HL-60 (cell line): ENCODE data around the gene BMP7.

Source experiments
- CTCF ChIP-seq: IDR thresholded peaks from one replicate; pipeline ENCODE4 v1.5.1; 2011; ENCODE audit warnings: low read length, control low read depth, inconsistent platforms; ENCODE audit not compliant: insufficient read depth
- REST ChIP-seq: IDR thresholded peaks from 2 replicates; pipeline ENCODE4 v1.6.1; 2012; ENCODE audit warnings: low read depth; ENCODE audit not compliant: insufficient replicate concordance

- no peak for TF ChIP-seq REST
- TF ChIP-seq CTCF = no peak
Observed at GRCh38 chr20:57231161-57231560, 35.3 kb downstream of the BMP7 start.
